ENCODE measurements around the gene HDAC9. TPM values are rescaled to one million over a fixed set of nuclear protein-coding genes. Genes with fewer than 3 reads are reported as not detected.
"Not testable (repeated sequence)": the region's sequence is repeated elsewhere in the genome, so short reads cannot be mapped to it uniquely, and the experiment has no call there.

HDAC9 gene
- polyA plus RNA-seq, 1 of the 3 experiments (the other 2 are of a cell fraction) = 11.6 TPM

DNA sequence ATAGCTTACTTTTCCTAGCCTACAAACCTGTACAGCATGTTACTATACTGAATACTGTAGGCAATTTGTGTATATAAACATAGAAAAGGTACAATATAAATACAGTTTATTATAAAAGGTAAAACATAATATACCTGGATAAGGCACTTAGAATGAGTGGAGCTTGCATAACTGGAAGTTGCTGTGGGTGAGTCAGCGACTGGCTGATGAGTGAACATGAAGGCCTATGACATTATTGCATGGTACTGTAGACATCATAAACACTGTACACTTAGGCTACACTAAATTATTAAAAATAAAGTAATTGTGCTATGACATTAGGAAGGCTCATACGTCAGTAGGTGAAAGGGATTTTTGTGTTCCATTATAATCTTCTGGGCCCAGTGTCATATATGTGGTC, 228.8 kb downstream of the HDAC9 start:
- Histone ChIP-seq H3K4me2 (no peak overlapping the region), H3K9me3 (no peaks in the 10 kb centered on the region), H3K4me3 (ENCODE audit: low read depth in 2 of 2, low read length in 1 of 2) (no peak overlapping the region), H3K9ac (no peak overlapping the region), H3K27me3 (ENCODE audit: insufficient read depth) (no peaks in the 10 kb centered on the region), H3K79me2 (ENCODE audit: insufficient read depth) (no peaks in the 10 kb centered on the region), H3K9me2 (no peaks in the 10 kb centered on the region), H4K20me1 (ENCODE audit: insufficient read depth) (no peaks in the 10 kb centered on the region), H3K4me1 (ENCODE audit: control insufficient read depth in 1 of 2, insufficient read depth in 2 of 2, low read depth in 1 of 2, low read length in 1 of 2) (no peaks in the 10 kb centered on the region), H3K36me3 (replicated peaks in 1 of 2; ENCODE audit: control insufficient read depth in 1 of 2, insufficient read depth in 2 of 2, low read length in 1 of 2) (peaks cover 0 to 4% of the 10 kb centered on the region in 2 experiments), H2AFZ (ENCODE audit: low read depth) (no peak overlapping the region), H3K27ac (ENCODE audit: low read depth in 2 of 2, low read length in 1 of 2) (no peak overlapping the region), H3F3A (replicated peaks; ENCODE audit: insufficient read depth) (no peaks in the 10 kb centered on the region)
- TF ChIP-seq POLR2AphosphoS5 (IDR thresholded peaks at IDR 0.05; ENCODE audit: low read depth, low read length) = no peak
- no peak for TF ChIP-seq JUND (IDR thresholded peaks at IDR 0.05)
- no peak for TF ChIP-seq ELF1 (IDR thresholded peaks at IDR 0.05)
- WGBS (ENCODE audit: low lambda C conversion rate) = 83% methylated on average over 2 of the region's 2 CpGs
- POLR2A ChIA-PET = no interaction called here
- CTCF ChIA-PET = no interaction called here
- no peak for DNase-seq

DNA sequence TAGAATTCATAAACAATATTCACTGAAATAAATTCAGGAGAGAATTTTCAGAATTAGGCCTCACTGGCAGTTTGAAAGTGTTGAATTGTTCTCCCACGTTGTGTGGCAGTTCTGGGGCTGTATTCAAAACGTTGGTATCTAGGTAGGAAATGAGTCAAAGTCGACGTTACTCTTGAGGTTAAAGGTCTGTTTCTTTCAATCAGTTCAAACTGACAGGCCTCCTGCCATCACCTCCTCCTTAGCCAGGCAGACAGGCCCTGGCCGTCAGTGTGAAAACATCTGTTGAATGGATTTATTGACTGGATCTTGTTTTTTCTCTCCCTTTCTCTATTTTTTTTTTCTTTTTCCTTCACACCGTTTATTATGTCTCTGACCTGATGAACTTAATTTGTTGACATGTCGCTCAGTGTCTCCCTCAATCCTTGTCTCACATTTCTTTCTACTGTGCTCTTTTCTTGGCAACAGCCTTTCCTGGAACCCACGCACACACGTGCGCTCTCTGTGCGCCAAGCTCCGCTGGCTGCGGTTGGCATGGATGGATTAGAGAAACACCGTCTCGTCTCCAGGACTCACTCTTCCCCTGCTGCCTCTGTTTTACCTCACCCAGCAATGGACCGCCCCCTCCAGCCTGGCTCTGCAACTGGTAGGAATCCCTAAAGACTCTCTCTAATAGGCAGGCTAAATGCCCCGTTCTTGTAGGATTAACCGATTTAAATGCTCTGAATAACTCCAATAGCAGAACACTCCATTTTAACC, 231.7 kb downstream of the HDAC9 start:
- Histone ChIP-seq H3K9me3 (no peaks in the 10 kb centered on the region), H3K4me1 (ENCODE audit: control insufficient read depth in 1 of 2, insufficient read depth in 2 of 2, low read depth in 1 of 2, low read length in 1 of 2) (peaks cover 0 to 2% of the 10 kb centered on the region in 2 experiments; a peak in 1 of 4 replicates), H3K4me3 (ENCODE audit: low read depth in 2 of 2, low read length in 1 of 2) (no peak overlapping the region), H3K27ac (ENCODE audit: low read depth in 2 of 2, low read length in 1 of 2) (no peak overlapping the region; a peak in 1 of 4 replicates), H3K79me2 (ENCODE audit: insufficient read depth) (no peaks in the 10 kb centered on the region), H2AFZ (ENCODE audit: low read depth) (no peak overlapping the region), H3K27me3 (ENCODE audit: insufficient read depth) (no peaks in the 10 kb centered on the region), H3K4me2 (no peak overlapping the region), H3K9ac (no peak overlapping the region), H3F3A (replicated peaks; ENCODE audit: insufficient read depth) (peaks cover 5% of the 10 kb centered on the region), H4K20me1 (ENCODE audit: insufficient read depth) (no peaks in the 10 kb centered on the region), H3K36me3 (replicated peaks in 1 of 2; ENCODE audit: control insufficient read depth in 1 of 2, insufficient read depth in 2 of 2, low read length in 1 of 2) (peaks cover 0 to 6% of the 10 kb centered on the region in 2 experiments), H3K9me2 (no peaks in the 10 kb centered on the region)
- TF ChIP-seq SMC3 (IDR thresholded peaks at IDR 0.05; ENCODE audit: low read depth, low read length) (no peak), NFIC (IDR thresholded peaks at IDR 0.05; ENCODE audit: borderline replicate concordance) (no peak), EP300 (IDR thresholded peaks at IDR 0.05; ENCODE audit: borderline replicate concordance in 1 of 2, low read depth in 1 of 2, low read length in 1 of 2) (no peak), FOSL2 (IDR thresholded peaks at IDR 0.05; ENCODE audit: borderline replicate concordance, low read depth) (no peak), GABPA (IDR thresholded peaks at IDR 0.05; ENCODE audit: low read depth) (no peak)
- ChIA-PET CTCF (no interaction called here), POLR2A (no interaction called here)
- 88% methylated on average over 18 of the region's 18 CpGs for WGBS (ENCODE audit: low lambda C conversion rate)
- DNase-seq = no peak

DNA sequence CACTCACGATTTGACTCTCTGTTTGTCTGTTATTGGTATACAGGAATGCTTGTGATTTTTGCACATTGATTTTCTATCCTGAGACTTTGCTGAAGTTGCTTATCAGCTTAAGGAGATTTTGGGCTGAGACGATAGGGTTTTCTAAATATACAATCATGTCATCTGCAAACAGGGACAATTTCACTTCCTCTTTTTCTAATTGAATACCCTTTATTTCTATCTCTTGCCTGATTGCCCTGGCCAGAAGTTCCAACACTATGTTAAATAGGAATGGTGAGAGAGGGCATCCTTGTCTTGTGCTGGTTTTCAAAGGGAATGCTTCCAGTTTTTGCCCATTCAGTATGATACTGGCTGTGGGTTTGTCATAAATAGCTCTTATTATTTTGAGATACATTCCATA, 240.5 kb downstream of the HDAC9 start:
- H4K20me1 ChIP-seq (ENCODE audit: insufficient read depth); CTCF ChIA-PET; H2AFZ ChIP-seq (ENCODE audit: low read depth); H3K79me2 ChIP-seq (ENCODE audit: insufficient read depth); H3K4me3 ChIP-seq (ENCODE audit: low read depth in 2 of 2, low read length in 1 of 2); DNase-seq; H3K9me3 ChIP-seq; POLR2A ChIA-PET; H3K4me2 ChIP-seq; H3K9ac ChIP-seq; H3K4me1 ChIP-seq (ENCODE audit: control insufficient read depth in 1 of 2, insufficient read depth in 2 of 2, low read depth in 1 of 2, low read length in 1 of 2); H3K27ac ChIP-seq (ENCODE audit: low read depth in 2 of 2, low read length in 1 of 2); H3K27me3 ChIP-seq (ENCODE audit: insufficient read depth); H3K9me2 ChIP-seq: not testable (repeated sequence)
- WGBS (ENCODE audit: low lambda C conversion rate) = 78% methylated on average over 2 of the region's 2 CpGs
- Histone ChIP-seq H3F3A (replicated peaks; ENCODE audit: insufficient read depth) (peaks cover 16% of the 10 kb centered on the region), H3K36me3 (replicated peaks in 1 of 2; ENCODE audit: control insufficient read depth in 1 of 2, insufficient read depth in 2 of 2, low read length in 1 of 2) (peaks cover 0 to 12% of the 10 kb centered on the region in 2 experiments)

Measured in SK-N-SH (cell line).